ENCODE measurements around the gene KIF20A.

DNA sequence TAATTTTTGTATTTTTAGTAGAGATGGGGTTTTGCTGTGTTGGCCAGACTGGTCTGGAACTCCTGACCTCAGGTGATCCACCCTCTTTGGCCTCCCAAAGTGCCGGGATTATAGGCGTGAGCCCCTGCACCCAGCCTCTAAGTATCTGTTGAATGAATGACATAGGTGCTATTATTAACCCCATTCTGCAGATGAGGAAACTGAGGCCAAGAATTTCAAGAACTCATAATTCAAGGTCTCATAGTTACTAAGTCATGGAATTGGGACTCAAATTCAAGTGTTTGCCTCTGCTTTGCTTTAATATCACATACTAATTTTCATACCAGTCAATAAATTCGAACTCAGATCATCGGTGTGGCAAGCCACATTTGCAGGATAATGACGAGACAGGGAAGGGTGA is 1.9 kb downstream of the KIF20A start:
- TF ChIP-seq, protein P1, sequence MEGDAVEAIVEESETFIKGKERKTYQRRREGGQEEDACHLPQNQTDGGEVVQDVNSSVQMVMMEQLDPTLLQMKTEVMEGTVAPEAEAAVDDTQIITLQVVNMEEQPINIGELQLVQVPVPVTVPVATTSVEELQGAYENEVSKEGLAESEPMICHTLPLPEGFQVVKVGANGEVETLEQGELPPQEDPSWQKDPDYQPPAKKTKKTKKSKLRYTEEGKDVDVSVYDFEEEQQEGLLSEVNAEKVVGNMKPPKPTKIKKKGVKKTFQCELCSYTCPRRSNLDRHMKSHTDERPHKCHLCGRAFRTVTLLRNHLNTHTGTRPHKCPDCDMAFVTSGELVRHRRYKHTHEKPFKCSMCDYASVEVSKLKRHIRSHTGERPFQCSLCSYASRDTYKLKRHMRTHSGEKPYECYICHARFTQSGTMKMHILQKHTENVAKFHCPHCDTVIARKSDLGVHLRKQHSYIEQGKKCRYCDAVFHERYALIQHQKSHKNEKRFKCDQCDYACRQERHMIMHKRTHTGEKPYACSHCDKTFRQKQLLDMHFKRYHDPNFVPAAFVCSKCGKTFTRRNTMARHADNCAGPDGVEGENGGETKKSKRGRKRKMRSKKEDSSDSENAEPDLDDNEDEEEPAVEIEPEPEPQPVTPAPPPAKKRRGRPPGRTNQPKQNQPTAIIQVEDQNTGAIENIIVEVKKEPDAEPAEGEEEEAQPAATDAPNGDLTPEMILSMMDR (conservative IDR thresholded peaks at IDR 0.05 in 1 of 2, IDR thresholded peaks at IDR 0.05 in 1 of 2; ENCODE audit: extremely low read depth in 1 of 2, insufficient read depth in 1 of 2, low read depth in 1 of 2, low read length in 2 of 2) = no peak
- no peak for TF ChIP-seq EZH2 (IDR thresholded peaks at IDR 0.05; ENCODE audit: borderline replicate concordance, low read length)
